GM18526 (cell line): ENCODE measurements around the gene CHRNB4.

Experiments used
- POLR2A ChIP-seq: IDR thresholded peaks from 3 replicates; pipeline ENCODE4 v1.6.1; 2011; ENCODE audit not compliant: insufficient read length; ENCODE audit errors: extremely low read depth

CHRNB4 gene

DNA sequence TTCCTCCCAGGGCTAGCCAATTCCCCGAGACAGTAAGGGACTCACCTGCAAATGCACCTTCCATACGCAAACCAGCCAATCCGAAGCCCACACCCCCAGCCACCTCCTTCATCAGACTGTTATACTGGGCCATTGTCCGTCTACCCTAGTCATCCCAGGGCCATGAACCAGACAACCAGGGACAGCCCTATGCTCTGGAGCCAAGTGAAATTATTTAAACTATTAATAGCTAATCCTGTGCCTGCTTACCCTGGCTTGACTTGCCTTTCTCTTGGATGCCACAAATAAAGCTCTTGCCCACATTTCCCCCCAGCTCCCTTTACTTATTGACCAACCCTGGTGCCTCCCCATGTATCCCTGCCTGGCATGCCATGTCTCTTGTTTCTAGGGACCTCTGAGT is 4.0 kb upstream of the CHRNB4 start:
- no peak for TF ChIP-seq POLR2A

DNA sequence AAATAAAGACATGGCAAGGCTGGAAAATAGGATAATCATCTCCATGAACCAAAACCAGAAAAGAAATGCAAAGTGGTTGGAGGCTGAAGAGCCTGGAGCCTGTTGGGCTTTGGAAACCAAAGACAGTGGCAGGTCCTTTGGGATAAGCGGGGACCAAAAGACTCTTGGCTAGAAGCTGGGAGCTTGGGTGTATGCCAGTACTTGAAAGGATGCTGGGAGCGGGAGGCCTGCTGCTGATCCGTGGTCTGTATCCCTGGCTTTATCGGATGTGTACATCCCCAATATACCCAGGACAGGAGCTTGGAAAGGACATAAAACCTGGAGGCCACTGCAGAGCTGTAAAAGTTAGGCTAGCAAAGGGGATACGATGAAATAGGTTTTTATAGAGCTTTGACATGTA is 1.3 kb upstream of the CHRNB4 start:
- no peak for TF ChIP-seq POLR2A

DNA sequence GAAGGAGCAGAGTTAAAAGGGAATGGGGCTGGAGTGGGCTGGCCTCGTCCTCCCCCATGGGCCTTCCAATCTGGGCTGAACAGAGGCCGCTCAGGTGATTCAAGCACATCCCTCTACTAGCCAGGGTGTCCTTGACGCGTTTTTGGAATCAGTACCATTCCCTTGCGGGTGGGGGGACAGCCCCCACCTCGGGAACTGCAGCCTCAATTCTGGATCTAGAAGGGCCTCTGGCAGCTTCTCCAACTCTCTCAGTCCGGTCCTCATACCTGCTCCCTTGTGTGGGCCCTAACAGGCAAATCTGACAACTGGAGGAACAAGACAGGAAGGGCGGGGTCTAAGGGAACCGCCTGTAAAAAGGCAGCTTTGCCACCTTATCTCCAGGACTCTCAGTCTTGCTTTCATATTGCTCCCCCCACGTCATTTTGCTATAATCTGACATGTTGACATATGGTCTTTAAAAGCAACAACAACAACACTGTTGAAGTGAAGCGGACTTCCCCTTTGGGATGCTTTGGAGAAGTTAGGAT is 802 bp upstream of the CHRNB4 start:
- TF ChIP-seq POLR2A: no peak

DNA sequence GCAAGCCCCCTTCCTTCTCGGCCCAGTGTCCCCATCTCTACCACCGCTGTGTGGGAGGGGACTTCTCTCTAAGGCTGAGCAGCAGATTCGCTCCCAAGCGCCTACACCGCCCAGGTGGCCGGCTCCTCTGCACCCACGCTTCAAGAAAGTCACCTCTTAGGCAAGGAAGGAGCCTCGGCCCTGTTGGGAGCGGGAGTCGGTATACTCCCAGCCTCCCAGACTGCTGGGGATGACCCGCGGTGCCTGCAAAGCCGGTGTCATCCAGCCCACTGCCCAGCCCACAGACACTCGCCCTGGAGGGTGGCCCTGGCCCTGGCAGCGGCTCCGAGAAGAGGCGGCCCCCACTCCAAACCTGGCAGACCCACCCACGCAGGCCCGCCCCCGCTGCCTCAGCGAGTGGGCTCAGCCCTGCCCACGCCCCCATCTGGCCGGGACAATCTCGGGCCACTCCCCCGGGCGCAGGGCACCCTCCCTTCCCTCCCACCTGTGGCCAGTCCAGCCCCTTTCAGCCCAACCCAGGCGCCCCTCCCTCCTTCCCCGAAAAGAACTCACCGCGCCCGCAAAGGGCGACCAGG is 396 bp downstream of the CHRNB4 start:
- TF ChIP-seq POLR2A: no peak

DNA sequence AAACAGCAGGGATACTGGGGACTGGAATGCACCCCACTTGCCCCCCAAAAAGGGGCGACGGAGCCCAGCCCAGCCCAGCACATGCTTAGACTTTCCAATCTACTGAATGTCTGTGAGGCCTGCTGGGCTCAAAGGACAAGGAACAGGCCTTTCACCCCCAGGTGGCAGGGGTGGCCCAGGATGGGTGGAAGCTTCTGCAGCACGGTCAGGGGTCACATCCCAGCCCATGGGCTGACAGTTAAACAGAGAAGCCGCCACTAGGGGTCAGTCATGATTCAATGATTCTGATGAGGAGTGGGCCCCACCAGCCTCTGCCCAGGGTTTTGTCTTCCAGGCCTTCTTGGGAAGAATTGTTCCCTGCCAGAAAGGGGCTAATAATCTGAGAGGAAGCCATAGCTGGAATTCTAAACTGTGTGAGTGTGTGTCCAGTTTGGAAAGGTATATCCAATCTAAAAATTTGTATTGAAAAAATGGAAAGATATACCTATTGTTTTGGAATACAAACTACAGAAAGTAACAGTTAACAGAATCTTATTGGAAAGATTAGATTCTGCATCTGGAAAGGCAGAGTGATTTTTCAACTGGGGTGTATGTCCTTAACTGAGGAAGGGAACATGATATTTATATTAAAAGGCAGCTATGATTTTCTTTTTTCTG is 2.2 kb downstream of the CHRNB4 start:
- no peak for TF ChIP-seq POLR2A

DNA sequence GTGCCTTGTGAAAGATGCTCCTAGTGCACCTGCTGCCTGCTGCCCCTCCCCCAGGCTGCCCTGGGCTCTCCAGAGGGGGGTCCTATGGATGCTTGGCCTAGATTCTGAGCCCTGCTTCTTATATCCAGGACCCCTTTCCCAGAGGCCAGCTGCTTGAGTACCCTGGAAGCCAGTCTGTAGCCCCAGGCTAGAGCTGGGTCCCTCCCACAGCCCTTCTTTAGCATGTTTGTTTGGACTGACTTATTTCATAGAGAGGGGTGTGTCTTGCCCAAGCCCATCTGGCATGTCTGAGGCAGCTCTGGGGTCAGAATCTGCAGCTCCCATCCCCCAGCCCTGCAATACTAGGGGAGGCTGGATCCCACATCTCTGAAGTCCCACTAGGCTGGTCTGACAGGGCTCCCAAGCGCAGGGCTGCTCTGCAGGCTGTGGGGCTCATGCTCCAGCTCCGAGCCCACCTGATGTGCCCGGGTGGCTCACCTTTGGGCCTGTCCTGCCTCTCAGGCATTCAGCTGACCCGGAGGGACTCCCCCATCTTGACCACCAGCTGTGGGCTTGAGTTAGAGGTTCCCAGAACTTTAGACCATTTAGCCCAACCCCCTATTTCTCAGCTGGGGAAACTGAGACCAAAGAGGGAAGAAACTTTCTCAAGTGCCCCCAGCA is 3.1 kb downstream of the CHRNB4 start:
- no peak for TF ChIP-seq POLR2A

DNA sequence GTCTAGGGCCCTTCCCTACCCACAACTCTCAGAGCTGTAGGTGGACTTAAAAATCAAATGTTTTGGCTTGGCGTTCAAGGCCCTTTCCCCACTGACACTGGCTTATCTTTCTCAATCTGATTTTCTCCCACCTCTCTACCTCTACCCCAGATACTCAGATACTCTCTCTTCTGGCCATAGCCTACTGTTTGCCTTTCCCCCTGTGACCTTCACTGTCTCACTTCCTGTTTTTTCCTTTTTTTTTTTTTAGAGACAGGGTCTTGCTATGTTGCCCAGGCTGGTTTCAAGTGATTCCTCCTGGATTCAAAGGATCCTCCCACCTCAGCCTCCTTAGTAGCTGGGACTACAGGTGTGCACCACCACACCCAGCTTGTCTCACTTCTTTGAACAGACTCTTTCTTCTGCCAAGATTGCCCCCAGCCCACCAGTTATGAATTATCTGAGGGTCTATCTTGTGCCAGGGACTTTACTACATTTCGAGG is 4.6 kb downstream of the CHRNB4 start:
- TF ChIP-seq POLR2A: no peak

DNA sequence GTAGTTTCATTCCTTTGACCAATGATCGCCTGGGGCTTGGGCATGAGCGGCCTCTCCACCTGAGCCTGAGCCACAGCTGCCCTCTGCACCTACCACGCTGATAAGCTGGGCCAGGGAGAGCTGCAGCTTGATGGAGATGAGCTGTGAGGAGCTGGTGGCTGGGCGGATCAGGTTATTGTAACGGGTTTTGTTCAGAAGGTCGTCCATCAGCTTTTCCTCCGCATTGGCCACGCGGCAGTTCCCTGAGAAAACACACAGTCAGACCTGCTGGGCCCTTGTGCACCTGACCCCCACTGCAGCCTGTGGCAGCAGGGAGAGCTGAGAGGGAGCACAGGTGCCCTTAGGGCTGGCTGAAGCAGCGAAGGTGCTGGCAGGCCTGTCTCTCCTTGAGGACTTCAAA is 5.7 kb downstream of the CHRNB4 start:
- TF ChIP-seq POLR2A: no peak

DNA sequence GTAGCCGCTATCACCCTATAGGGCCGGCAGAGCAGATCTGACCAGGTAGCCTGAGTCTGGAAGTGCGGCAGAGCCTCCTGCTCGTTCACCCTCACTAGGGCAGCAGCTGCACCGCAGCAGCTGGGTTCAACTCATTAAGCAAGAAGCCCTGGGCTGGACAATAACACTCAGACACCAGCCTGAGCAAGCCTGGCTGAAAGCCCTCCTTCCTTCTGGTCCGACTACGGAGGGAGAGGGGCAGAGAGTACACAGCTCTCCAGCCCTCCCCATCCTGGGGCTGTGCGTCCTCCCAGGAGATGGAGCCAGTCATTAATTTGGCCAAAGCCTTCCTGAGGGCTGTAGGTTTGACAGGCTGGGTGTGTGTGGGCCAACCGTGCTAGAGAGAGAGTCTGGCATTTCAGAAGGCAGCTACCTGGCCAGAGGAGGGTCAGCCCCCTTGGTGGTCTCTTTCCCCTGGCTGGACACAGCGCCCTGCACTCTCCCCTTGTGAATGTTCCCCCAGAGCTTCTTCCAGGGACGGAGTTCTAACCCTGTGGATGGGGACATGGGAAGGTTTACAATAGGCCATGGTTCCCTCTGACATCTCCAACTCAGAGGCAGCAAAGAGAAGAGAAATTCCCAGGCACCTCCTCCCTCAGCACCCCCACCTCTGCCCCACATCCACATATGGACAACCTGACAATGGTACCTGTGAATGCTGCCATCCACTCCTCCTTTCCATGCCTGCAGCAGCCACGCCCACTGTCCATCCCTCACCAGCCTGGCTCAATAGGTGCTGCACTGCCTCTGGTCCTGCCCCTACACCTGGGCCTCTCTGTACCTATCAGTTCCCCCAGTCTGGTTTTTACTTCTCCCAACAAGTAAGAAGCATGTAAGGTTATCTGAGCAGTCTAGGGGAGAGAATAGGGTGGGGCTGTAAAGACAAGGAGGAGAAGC is 6.5 kb downstream of the CHRNB4 start:
- TF ChIP-seq POLR2A: no peak

DNA sequence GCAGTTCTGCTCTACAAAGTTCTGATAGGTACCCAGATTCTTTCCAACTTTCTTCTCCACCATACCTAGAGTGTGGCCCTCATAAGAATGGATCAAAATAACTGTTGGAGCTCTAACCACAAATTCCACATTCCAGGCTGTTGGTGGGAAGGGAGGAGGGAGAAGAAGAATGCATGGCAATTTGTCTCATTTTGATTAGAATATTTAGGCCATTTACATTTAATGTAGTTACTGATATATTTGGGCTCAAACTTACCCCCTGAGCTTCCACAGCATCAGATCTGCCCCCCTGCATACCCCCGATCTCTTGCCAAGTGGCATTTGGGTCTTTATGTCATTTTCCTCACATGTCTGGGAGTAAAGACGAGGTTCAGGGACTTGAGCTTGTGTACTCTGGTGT is 7.7 kb downstream of the CHRNB4 start:
- TF ChIP-seq POLR2A: no peak

DNA sequence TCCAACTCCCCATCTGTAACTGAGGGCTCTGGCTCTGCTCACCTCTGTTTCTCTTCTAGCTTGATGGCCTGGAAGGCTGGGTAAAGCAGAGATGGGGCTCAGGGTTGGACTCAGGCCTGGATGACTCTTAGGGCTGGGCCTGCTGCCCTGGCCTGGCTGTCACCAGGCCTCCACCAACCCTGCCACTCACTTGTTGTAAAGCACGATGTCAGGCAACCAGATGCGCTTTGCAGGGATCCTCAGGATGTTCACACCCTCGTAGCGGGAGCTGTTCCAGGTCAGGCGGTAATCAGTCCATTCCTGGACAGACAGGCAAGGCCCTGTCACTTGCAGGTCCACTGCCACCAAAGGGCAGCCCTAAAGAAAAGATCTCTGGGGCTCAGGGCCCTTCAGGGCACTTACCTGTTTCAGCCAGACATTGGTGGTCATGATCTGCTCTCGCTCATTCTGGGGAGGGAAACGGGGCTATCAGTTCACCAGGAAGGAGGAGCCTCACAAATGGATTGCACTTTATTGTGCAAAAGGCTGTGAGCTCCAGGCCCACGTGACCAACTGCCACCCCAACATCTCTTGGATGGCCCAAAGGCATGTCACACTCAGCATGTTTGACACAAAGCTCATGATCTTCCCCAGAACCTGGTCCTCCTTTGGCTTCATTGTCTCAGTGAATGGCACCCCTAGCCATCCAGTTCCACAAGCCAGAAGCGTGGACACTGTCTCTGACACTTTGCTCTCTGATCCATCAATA is 9.9 kb downstream of the CHRNB4 start:
- TF ChIP-seq POLR2A: no peak

DNA sequence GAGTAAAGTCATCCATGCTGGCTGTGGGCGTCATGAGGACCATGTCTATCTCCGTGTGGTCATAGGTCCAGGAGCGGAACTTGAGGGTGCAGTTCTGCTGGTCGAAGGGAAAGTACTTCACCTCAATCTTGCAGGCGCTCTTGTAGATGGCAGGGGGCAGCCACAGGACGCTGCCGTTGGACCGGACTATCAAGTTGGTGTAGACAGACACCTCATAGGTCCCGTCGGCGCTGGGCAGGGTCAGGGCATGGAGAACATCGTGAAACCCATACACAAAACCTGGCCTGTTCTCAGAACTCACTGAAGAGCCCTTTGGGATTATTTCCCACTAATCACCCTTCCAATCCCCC is 11.3 kb downstream of the CHRNB4 start:
- TF ChIP-seq POLR2A: no peak

DNA sequence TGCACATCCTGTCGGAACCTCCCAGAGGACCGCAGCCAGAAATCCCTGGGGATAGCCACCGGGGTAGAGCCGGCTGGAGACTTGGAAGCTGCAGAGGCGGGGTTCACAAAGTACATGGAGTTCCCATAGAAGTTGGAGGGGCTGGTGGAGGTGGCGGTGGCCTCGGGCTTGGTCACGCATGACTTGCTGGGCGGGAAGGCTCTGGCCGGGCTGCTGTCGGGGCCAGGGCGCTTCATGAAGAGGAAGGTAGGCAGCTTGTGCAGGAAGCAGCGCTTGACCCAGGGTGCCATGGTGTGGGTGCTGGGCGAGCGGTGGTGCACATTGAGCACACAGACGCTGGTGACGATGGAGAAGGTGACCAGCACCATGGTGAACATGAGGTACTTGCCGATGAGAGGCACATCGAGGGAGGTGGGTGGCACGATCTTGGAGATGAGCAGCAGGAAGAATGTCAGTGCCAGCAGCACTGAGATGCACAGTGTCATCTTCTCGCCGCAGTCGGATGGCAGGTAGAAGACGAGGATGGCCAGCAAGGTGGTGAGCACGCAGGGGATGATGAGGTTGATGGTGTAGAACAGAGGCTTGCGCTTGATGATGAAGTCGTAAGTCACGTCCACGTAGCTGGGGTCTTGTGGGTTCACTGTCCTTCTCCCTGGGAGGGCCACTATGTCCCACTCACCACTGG is 11.8 kb downstream of the CHRNB4 start:
- TF ChIP-seq POLR2A: no peak

DNA sequence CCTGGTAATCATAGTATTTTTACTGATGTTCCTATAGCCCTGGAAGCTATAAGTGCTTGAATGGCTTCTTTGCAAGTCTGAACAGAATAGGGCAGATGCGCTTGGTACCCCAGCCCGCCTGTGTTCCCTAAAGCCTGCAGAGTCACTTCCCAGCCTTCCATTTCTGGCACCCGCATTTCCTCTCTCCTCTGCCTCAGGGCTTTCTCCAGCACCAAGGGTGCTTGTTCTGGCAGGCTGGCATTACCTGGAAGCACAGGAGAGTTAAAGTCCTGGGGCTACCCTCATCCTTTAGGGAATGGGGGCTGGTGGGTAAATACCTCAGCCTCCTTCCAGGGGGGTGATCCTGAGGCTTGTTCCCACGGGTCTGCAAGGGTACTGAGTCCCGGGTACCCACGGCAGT is 12.8 kb downstream of the CHRNB4 start:
- TF ChIP-seq POLR2A: no peak

DNA sequence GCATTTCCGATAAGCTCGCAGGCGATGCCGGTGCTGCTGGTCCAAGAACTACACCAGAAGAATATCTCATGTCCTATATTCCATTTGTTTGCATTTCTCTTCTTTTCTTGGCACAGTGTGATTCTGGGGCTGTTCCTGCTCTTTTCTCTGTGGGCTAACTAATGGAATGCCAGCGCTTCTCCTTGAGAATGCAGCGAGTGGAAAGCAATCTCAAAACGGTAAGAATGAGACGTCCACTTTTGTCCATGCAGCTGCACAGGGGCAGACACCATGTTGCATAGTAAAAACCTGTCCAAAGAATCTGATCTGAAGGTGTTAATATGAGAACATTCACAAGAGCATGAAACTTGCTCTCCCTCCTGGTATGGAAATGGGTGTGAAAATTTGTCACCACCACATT is 13.7 kb downstream of the CHRNB4 start:
- TF ChIP-seq POLR2A: no peak
